GM19468 (cell line): ENCODE data around the gene SLC35B4.
A peak's percentile ranks its signal among the peaks of the same experiment; 100 is the strongest.

Source experiments
- ATAC-seq: cut with Tn5 transposase; IDR thresholded peaks from one replicate; pipeline ENCODE4 v1.9.1; 2021; ENCODE audit warnings: mild to moderate bottlenecking, moderate library complexity, moderate number of reproducible peaks; ENCODE audit not compliant: unreplicated experiment; ENCODE audit errors: extremely low read depth

Gene SLC35B4, protein sequence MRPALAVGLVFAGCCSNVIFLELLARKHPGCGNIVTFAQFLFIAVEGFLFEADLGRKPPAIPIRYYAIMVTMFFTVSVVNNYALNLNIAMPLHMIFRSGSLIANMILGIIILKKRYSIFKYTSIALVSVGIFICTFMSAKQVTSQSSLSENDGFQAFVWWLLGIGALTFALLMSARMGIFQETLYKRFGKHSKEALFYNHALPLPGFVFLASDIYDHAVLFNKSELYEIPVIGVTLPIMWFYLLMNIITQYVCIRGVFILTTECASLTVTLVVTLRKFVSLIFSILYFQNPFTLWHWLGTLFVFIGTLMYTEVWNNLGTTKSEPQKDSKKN

DNA sequence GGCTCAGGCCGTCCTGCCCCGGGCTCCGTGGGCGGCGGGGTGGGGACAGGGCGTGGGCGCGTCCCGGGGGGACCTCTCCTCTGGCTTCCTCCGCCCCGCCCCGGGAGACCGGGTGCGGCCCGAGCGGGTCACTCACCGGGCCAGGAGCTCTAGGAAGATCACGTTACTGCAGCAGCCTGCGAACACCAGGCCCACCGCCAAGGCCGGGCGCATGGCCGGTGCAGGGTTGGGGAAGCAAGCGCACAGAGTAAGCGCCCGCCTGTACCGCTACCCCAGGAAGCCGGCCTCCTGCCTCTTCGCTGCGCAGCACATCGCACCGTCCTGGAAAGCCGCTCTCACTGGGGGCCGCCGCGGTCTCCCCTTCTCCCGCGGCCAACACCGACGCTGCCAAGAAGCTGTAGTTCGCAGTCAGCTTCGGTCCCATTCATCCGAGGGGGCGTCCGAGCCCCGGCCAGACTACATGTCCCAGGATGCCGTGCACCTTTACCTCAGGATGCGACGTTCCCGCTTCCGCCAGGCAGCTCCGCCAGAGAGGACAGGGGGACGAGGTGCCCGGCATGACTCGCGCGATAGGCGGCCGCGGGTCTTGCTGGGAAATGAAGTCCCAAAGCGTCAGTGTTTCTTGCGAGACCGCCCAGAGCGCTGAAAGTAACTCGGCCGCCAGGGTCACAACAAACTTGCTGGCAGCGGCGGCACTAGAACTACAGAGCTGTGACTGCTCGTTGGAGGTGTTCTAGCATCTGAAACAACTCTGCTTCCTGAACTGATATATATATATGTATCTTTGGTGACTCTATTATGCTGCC lies at the start of gene SLC35B4:
SLC35B4 (minus strand) TSS at position 392 of the 806 bp plus-strand sequence; CDS start at position 213, 179 bp downstream.
- ATAC-seq, result peak; percentile 99

DNA sequence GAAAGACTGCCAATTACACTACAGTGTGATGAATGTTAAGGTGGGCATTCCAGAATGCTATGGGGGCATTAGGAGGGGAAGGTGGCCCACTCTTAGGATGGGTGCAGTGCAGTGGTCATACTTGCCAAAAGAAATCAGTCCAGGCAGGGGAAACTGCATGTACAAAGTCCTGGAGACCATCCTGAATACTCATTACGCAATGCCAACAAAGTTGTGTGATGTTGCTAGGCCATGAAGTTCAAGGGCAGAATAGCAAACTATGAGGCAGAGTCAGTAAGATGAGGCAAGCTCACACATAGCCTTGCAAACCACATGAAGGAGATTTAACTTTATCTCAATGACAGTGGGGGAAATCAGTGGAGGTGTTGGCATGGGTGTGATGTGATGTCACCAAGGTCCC lies 49.8 kb upstream of the SLC35B4 start:
- no peak for ATAC-seq

DNA sequence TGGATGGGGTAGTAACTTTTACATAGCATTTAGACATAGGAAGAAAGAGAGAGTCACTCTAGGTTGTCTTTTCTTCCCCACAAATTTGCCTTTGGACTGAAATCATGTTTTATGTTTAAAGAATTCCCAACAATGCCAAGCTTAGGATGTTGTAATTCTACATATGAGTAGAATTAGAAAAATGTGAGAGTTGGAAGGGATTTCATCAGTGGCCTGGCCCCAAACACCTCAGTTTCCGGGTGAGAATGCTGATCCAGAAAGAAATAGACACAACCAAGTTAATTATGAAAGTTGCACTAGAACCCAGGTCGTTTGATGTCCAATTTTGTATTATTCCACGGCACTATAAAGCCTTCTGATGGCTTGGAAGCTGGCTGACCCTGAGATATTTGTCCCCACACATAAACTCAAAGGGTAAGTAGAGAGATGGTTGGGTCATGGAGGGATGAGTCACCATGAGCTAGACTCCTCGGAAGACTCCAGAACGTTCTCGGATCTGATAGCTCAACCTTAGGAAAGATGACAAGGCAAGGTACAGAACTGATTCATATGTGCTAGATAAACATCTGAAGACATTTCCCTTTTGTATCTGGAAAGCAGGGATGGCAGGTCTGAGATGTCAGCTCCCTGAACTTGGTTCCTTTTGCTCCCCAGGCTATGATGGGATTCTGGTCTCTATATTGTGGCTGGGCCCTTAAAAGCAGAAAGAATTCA lies 48.8 kb upstream of the SLC35B4 start:
- no peak for ATAC-seq

DNA sequence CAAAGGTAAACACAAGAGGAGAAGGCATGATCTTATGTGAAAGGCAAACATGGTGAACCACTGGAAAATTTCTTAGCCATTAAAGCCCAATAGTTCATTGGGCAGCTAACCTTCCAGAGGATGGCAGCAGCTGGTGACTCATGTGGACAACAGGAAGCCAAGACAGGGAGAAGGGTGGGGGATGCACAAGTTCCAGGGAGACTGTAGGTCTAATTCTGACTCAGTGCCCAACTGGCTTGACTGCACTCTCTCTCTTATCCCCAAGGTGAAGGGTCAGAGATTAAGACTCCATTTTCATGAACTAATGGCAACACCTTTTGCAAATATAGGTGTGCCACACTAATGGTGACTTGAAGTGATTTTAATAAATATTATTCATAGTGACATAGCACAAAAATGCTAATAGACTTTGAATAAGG lies 47.9 kb upstream of the SLC35B4 start:
- ATAC-seq, result no peak

DNA sequence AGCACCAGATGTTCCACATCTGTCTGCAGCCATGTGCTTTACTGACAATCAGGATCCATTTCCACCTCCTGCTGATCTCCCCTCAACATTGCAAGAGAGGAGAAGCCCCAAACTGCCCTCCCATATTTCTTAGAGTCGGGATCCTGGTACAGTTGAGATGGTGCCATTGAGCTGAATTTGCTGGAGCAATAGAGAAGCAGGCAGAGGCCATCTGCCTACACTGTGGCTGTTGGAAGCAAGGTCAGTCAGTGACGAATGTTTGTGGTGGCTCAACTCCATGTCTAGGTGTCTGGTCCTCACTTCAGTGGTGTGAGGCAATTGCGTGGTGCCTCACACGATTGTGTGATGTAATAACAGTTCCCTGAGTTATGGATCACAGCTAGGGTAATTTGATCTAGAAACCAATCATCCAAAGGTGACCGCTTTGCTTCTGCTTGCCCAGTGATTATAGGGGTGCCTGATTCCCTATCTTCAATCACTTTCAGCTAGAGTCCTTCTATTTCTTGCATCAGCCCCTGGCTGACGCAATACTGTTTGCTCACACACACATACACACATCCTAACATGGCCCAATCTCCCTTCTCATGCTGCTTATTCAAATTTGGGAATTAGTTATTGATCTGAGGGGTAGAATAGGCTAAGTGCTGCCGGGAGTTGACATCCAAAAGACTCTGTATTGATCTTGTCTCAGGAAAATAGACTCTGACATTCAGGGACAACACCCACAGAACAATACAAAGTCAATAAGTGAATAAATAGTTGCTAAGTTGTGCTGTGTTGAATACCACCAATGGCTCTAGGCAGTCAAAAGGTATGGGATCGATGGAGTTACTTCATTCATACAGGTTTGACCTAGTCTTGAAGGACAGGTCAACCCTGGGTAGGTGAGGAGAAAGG lies 46.1 kb upstream of the SLC35B4 start:
- ATAC-seq, result no peak

DNA sequence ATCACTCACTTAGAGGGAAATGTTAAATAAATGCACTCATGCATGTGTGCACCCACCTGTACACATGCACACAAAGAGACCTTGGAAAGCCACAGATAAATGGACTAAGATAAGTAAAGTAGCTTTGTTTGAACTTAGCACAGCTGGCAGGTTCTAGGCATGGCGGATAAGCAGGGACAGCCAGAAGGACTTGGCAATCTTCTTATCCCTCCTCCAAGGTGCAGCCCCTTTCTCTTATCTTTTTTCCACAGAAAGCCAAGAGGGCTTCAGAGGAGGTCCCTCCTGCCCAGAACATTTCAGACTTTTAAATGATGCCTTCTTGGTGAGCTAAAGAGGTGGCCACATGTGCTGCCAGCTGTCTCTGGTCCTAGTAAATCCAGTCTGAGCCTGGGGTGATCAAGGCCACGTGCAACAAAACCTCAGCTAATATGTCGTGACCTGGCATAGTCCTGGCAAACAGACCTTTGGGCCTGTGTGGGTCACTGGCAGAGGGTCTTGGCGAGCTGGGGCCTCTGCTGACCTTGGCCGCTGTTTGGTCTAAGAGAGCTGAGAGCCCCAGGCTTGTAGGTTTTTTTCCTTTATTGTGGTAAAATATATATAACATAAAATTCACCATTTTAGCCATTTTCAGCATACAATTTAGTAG lies 43.2 kb upstream of the SLC35B4 start:
- ATAC-seq, result no peak

DNA sequence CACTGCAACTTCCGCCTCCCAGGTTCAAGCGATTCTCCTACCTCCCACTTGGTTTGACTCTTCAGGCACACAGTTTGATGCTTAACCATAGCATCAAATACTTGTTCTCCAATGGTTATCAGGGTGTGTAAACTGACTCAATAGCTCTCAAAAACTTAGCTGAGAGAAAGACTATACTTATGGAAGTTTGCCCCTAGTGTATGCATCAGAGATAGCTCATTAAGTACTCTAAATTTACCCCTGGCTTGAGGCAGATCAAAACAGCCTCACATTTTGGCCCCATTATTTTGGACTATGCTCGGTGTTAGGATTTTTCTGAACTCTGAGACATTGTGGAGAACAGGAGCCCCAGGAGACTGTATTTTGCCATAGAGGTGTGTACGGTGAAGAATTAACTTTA lies 40.8 kb upstream of the SLC35B4 start:
- ATAC-seq, result no peak

DNA sequence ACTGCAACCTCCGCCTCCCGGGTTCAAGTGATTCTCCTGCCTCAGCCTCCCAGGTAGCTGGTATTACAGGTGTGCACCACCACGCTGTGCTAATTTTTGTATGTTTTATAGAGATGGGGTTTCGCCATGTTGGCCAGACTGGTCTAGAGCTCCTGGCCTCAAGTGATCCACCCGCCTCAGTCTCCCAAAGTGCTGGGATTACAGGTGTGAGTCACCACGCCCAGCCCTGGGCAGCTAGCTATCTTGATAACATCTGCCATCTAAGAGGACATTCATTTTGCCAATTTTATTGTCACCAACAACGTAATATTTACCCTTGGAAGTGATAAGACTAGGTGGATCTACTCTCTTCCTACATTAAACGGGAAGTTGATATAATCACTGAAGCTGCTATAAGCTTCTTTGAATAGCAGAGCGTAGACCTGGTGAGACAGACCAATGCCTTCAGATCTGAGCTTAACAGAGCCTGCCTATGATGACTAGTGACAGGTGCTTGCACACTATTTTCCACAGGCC lies 39.7 kb upstream of the SLC35B4 start:
- no peak for ATAC-seq

DNA sequence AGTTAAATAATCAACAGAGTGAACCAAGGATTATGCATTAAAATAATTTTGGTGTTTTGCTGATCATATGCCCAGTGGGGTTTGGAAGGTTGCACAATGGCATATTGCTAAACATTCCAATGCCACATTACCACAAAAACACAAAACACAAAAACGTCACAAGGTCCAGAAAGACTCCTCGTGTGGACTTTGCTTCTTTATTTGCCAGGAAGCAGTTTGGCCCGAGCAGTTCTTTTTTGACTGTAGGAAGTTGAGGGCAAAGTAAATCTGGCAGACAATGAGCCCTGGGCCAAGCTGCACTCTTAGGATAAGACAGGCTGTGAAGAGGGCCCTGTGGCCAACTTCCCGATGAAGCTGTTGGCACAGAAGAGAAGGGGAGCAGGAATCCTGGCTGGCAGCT lies 39.2 kb upstream of the SLC35B4 start:
- ATAC-seq, result no peak

DNA sequence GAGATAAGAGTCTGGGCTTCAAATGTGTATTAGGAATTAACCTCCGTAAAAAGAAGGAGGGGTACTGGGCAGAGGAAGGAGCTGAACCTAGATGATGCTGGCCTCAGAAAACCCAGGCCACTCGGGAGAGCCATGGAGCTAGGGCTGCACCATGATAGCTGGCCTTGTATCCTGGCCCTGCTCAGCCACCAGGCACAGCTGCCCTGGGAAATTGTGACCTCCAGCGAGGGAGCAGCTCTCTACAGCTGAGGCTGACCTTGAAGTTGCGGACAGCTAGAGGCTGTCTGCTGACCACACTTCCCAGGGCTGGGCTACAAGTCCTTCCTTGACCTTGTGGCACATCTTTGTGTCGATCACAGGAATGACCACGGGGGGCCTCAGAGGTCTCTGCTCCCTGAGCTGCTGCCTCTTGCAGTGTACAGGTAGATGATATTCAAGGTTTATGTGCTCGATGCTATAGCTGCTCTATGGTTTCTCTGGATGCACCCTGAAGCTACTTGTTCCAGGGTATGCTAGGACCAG lies 38.3 kb upstream of the SLC35B4 start:
- ATAC-seq, result no peak

DNA sequence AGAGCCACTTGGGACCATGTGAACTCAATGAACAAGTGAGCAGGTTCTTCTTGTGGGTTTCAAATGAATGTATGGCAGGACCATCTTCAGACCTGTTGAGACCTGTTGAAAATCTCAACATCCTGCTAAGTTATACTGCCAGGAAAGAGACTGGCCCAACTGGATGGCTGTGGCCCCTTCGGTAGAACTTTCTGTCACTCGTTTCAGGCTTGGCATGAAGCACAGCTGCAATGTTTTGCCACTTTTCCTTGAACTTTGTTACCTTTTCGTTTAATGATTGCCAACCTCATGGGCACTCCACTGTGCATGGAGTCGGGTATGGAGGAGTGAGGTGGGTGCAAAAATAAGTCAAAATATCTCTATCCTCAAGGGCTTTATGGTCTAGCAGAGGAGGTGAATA lies 36.7 kb upstream of the SLC35B4 start:
- ATAC-seq, result no peak

DNA sequence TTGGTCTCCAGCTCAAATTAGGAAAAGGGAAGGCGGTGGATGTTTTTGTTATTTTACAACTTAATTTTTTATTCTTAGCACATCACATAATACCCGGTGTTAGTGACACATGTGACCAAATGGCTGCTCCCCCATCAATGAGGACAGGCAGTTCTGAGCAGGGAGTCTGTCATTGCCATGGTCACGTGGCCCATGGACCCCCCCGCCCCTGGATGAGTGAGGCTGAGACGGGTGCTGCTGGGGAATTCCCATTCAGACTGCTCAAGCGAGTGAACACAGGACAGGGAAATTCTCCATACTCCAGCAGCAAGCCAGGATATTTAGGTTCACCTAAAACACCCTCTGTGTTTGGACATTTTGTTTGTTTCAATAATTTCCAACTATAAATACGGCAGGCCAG lies 34.7 kb upstream of the SLC35B4 start:
- ATAC-seq, result no peak

DNA sequence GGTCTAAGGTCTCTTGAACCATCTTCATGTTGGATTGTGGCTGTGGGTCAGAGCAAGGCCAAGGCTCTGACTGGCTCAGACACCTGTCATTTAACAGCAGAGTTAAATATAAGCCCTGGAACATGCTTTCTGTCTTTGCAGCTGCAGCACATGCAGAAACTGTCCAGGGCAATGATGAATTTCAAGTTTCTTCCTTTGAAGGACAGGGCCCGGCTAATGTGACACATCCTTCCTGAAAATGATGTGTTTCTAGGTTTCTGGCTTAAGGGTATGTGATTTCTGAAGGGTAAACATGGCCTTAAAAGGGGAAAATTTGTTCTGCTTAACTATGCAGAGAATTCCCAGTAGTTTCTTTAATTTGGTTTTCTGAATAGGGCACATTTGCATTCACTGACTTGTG lies 34.0 kb upstream of the SLC35B4 start:
- ATAC-seq, result no peak

DNA sequence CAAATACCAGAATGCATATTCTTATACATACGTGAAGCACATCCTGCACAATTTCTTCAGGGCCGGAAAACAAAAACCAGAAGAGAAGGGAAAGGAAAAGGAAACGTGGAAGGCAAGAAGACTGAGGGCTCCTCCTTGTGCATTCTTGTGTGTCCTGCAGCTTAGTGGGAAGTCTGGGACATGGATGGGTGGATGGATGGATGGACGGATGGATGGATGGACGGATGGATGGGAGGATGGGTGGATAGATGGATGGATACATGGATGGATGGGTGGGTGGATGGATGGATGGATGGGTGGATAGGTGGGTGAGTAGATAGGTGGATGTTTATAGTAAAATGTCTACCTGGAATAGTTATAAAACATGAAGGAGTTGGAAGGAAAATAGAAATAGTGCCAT lies 30.8 kb upstream of the SLC35B4 start:
- ATAC-seq, result no peak

DNA sequence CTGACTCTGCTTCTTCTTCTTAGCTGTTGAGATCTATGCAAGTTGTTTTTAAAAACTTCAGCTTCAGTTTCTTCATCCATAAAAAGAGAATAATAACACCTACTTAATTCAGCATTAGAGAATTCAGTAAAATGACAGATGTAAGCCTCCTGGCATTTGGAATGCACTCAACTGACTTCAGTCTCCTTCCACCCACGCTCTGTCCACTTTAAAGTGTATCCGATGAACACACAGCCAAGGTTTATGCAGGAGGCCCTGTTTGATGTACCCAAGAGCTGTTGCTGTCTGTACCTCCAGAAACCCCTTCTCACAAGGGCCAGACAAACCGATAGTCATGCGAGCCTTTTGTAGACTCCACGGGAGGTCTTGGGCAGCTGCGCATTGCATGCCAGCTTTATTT lies 27.1 kb upstream of the SLC35B4 start:
- ATAC-seq, result no peak

DNA sequence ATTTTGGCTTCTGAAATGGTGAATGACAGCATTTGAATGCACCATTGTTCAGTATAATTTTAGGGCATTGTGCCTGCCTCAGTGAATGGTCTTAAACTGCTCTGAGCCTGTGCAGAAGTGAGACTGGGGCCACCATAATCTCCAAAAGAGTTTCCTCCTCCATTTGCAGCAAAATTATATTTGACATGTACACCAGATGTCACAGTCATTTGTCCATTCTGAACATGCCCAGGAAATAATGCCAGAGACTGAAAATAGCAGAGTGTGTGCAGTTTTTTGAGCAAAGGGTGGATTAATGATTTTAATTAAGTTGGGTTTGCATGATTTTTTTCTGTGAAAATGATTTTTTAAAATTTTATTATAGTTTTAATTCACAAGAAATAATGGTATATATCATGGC lies 26.4 kb upstream of the SLC35B4 start:
- no peak for ATAC-seq

DNA sequence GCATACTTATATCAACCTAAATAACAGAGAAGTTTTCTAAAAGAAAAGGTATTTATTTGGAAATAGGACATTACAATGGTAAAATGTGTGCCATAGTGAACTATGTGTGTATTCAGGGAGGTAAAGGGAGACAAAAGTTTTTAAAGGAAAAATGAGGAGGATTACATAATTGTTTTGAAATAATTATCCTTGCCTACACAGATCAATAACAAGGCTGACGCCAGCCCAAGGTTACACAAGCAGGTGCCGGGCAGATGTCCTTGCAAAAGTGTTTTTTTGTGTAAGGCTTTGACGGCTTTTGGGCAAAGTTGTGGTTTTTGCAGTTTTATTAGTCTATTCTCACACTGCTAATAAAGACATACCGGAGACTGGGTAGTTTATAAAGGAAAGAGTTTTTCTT lies 22.7 kb upstream of the SLC35B4 start:
- ATAC-seq, result no peak

DNA sequence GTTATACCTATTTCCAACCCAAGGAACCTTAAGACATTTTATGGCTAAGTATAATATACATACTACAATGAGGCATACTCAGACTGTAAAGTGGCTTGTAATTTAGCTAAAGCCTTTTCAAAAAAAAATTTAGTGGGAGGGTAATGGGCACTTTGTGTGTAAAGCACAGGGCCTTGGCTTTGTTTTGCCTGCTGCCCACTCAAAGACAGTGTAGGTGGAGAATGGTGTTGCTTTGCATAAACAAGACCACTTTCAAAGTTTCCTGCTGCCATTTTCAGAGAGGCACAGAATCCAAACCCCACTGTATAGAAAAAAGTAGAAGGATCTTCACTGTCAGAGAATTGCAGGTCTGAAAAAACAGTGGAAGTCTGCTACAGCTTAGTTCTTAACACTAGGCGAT lies 21.2 kb upstream of the SLC35B4 start:
- ATAC-seq, result no peak

DNA sequence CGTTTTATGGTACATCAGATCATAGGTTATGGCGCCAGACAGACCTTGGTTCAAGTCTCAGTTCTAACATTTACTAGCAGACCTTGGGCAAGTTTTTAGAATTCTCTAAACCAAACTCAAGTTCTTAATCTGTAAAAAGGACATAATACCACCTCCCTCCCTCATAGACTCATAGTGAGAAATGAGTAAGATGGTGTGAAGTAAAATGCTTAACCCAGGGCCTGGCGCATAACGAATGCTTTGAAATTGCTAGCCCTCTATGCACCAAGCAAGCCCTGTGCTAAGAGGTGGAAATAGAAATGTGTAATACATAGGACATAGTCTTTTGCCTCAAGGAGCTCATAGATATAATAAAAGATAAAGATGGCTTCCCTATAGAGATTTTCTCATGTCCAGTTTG lies 17.7 kb upstream of the SLC35B4 start:
- ATAC-seq, result no peak
